ACC112 (cell line): ENCODE measurements around the gene MAPK14.

Experiments
- H2AFZ ChIP-seq: fragments of 200-600 bp; sonication (generic); one replicate; pipeline ENCODE4 v1.6.0; 2017; ENCODE audit warnings: antibody characterized with exemption, low read length; ENCODE audit not compliant: unreplicated experiment
- H3K27ac ChIP-seq: fragments of 200-600 bp; sonication (generic); 2 replicates; pipeline ENCODE4 v1.5.1; 2014; ENCODE audit warnings: low read depth, mild to moderate bottlenecking, antibody characterized with exemption, low read length, moderate library complexity
- H3K27me3 ChIP-seq: fragments of 200-600 bp; sonication (generic); 2 replicates; pipeline ENCODE4 v1.6.1; 2014; ENCODE audit warnings: mild to moderate bottlenecking, antibody characterized with exemption, low read length, moderate library complexity, mixed read lengths; ENCODE audit not compliant: insufficient read depth
- H3K36me3 ChIP-seq: fragments of 200-600 bp; sonication (generic); 2 replicates; pipeline ENCODE4 v1.6.1; 2016; ENCODE audit warnings: mild to moderate bottlenecking, antibody characterized with exemption, low read length, moderate library complexity, mixed read lengths; ENCODE audit not compliant: insufficient read depth
- H3K4me1 ChIP-seq: fragments of 200-600 bp; sonication (generic); one replicate; pipeline ENCODE4 v1.6.1; 2016; ENCODE audit warnings: low read length, mixed read lengths; ENCODE audit not compliant: insufficient read depth, unreplicated experiment, control insufficient read depth
- H3K4me3 ChIP-seq: fragments of 200-600 bp; sonication (generic); 2 replicates; pipeline ENCODE4 v1.5.1; 2014; ENCODE audit warnings: mild to moderate bottlenecking, low read depth, low read length
- H3K79me2 ChIP-seq: fragments of 200-600 bp; sonication (generic); one replicate; pipeline ENCODE4 v1.6.0; 2016; ENCODE audit warnings: low read length; ENCODE audit not compliant: control insufficient read depth, unreplicated experiment, insufficient read depth

MAPK14 gene

GRCh38 chr6:36099869-36100483, 72.4 kb downstream of the MAPK14 start:
- Histone ChIP-seq H3K27me3 (no peaks in the 10 kb centered on the region), H2AFZ (no peak overlapping the region)

GRCh38 chr6:36101691-36102090, 74.1 kb downstream of the MAPK14 start:
- Histone ChIP-seq H3K79me2 (no peaks in the 10 kb centered on the region), H3K4me1 (no peaks in the 10 kb centered on the region), H3K27ac (no peak overlapping the region), H3K4me3 (no peak overlapping the region), H2AFZ (no peak overlapping the region), H3K36me3 (peaks cover 19% of the 10 kb centered on the region; the same call in 1 of the 2 replicates), H3K27me3 (no peaks in the 10 kb centered on the region)

More at GRCh38 chr6:36099869-36100483, 72.4 kb downstream of the MAPK14 start:
- no peaks in the 10 kb centered on the region for H3K79me2 ChIP-seq
- H3K4me1 ChIP-seq, result peaks cover under 1% of the 10 kb centered on the region
- peaks cover 16% of the 10 kb centered on the region; the same call in 1 of the 2 replicates for H3K36me3 ChIP-seq
- H3K4me3 ChIP-seq, result no peak overlapping the region
- H3K27ac ChIP-seq, result no peak overlapping the region

- Histone ChIP-seq H3K27me3 (no peaks in the 10 kb centered on the region), H3K4me1 (no peaks in the 10 kb centered on the region), H3K4me3 (no peak overlapping the region), H2AFZ (no peak overlapping the region), H3K79me2 (no peaks in the 10 kb centered on the region), H3K36me3 (peaks cover 19% of the 10 kb centered on the region; the same call in 1 of the 2 replicates), H3K27ac (no peak overlapping the region)
Measured at GRCh38 chr6:36102853-36103252, 75.2 kb downstream of the MAPK14 start.

- no peak overlapping the region for H3K27ac ChIP-seq
Measured at GRCh38 chr6:36104836-36105235, 77.2 kb downstream of the MAPK14 start.

GRCh38 chr6:36109092-36109491, 81.5 kb downstream of the MAPK14 start:
- Histone ChIP-seq H3K79me2 (no peaks in the 10 kb centered on the region), H3K27me3 (no peaks in the 10 kb centered on the region), H3K27ac (no peak overlapping the region), H3K4me1 (no peaks in the 10 kb centered on the region), H3K36me3 (peaks cover 25% of the 10 kb centered on the region), H2AFZ (no peak overlapping the region), H3K4me3 (no peak overlapping the region)

More at GRCh38 chr6:36104836-36105235, 77.2 kb downstream of the MAPK14 start:
- Histone ChIP-seq H3K79me2 (no peaks in the 10 kb centered on the region), H3K4me1 (no peaks in the 10 kb centered on the region), H3K4me3 (no peak overlapping the region), H3K27me3 (no peaks in the 10 kb centered on the region), H3K36me3 (peaks cover 35% of the 10 kb centered on the region), H2AFZ (no peak overlapping the region)

- H3K27ac ChIP-seq, result no peak overlapping the region
Measured at GRCh38 chr6:36110050-36110449, 82.4 kb downstream of the MAPK14 start.

GRCh38 chr6:36110863-36111262, 83.3 kb downstream of the MAPK14 start:
- Histone ChIP-seq H3K27me3 (no peaks in the 10 kb centered on the region), H2AFZ (no peak overlapping the region), H3K4me3 (no peak overlapping the region), H3K27ac (no peak overlapping the region), H3K36me3 (peaks cover 22% of the 10 kb centered on the region), H3K79me2 (no peaks in the 10 kb centered on the region), H3K4me1 (no peaks in the 10 kb centered on the region)

More at GRCh38 chr6:36110050-36110449, 82.4 kb downstream of the MAPK14 start:
- Histone ChIP-seq H3K79me2 (no peaks in the 10 kb centered on the region), H3K27me3 (no peaks in the 10 kb centered on the region), H3K36me3 (peaks cover 25% of the 10 kb centered on the region), H3K4me1 (no peaks in the 10 kb centered on the region), H3K4me3 (no peak overlapping the region), H2AFZ (no peak overlapping the region)

GRCh38 chr6:36111526-36111925, 83.9 kb downstream of the MAPK14 start:
- Histone ChIP-seq H3K4me3 (no peak overlapping the region), H3K79me2 (no peaks in the 10 kb centered on the region), H3K27me3 (no peaks in the 10 kb centered on the region), H3K36me3 (peaks cover 22% of the 10 kb centered on the region), H2AFZ (no peak overlapping the region), H3K4me1 (no peaks in the 10 kb centered on the region), H3K27ac (no peak overlapping the region)

GRCh38 chr6:36113049-36113448, 85.4 kb downstream of the MAPK14 start:
- Histone ChIP-seq H3K79me2 (no peaks in the 10 kb centered on the region), H3K4me1 (no peaks in the 10 kb centered on the region), H3K27ac (no peak overlapping the region), H3K4me3 (no peak overlapping the region), H2AFZ (no peak overlapping the region), H3K36me3 (peaks cover 20% of the 10 kb centered on the region), H3K27me3 (no peaks in the 10 kb centered on the region)

- Histone ChIP-seq H3K27me3 (no peaks in the 10 kb centered on the region), H3K36me3 (peaks cover 14% of the 10 kb centered on the region), H3K4me3 (no peak overlapping the region), H2AFZ (no peak overlapping the region), H3K27ac (no peak overlapping the region), H3K4me1 (peaks cover 5% of the 10 kb centered on the region), H3K79me2 (no peaks in the 10 kb centered on the region)
Measured at GRCh38 chr6:36113703-36114102, 86.1 kb downstream of the MAPK14 start.

GRCh38 chr6:36114798-36115408, 87.3 kb downstream of the MAPK14 start:
- Histone ChIP-seq H3K27ac (no peak overlapping the region), H3K4me3 (no peak overlapping the region)

More at GRCh38 chr6:36114798-36115408, 87.3 kb downstream of the MAPK14 start:
- H3K27me3 ChIP-seq, result no peaks in the 10 kb centered on the region
- H3K79me2 ChIP-seq, result no peaks in the 10 kb centered on the region
- H3K4me1 ChIP-seq, result peaks cover 5% of the 10 kb centered on the region
- H3K36me3 ChIP-seq, result peaks cover 6% of the 10 kb centered on the region; the same call in 1 of the 2 replicates
- no peak overlapping the region for H2AFZ ChIP-seq
